Cardiac atrium fibroblast (primary cell): ENCODE results near the gene HTR5A. TPM values are rescaled to one million over a fixed set of nuclear protein-coding genes. Genes with fewer than 3 reads are reported as not detected.

Experiments
- total RNA-seq: library from RNA; depleted of rRNA; stranded (reverse); fragments of >200 nt; gene quantifications from 2 replicates; pipeline ENCODE4 v1.2.3, GENCODE V29; 2015

The HTR5A gene
- not detected in 2 replicates for total RNA-seq

GRCh38 chr7:155069992-155070751 is at the start of gene HTR5A:
HTR5A (plus strand) TSS chr7:155070324; CDS start chr7:155070900, 576 bp downstream.

Other genes starting within 250 kb of the HTR5A start
- gene PAXIP1, start 67.2 kb upstream of the HTR5A start, total RNA-seq = 7.9 and 9.6 TPM in 2 replicates
- 59.4 and 85.2 TPM in 2 replicates for gene INSIG1, start 227.6 kb downstream of the HTR5A start, total RNA-seq